Adrenal gland (tissue), 5 donors: ENCODE data around the gene NUTM1.
"Not testable (repeated sequence)": the region's sequence is repeated elsewhere in the genome, so short reads cannot be mapped to it uniquely, and the experiment has no call there.

Experiments
- CTCF ChIP-seq, 6 experiments: fragments of 450-650 bp in 4 of 6; fragments of 200-600 bp in 2 of 6; sonication (generic) in 1 of 6; IDR thresholded peaks; 1 replicate in 5 of 6; 2 replicates in 1 of 6; pipeline versions ENCODE4 v1.5.1 to v1.8.0; 2016 to 2021; ENCODE audit warnings: antibody characterized with exemption in 6 of 6, mild to moderate bottlenecking in 2 of 6, moderate library complexity in 1 of 6
- POLR2A ChIP-seq, 2 donors: fragments of 450-650 bp; IDR thresholded peaks; one replicate each; pipeline ENCODE4 v1.6.1; 2017; ENCODE audit warnings: antibody characterized with exemption in 2 of 2, mild to moderate bottlenecking in 2 of 2, moderate library complexity in 1 of 2
- donor health status: DM: no; HTN: no; CAD: no.

- not testable (repeated sequence) for TF ChIP-seq CTCF, POLR2A (IDR thresholded peaks at IDR 0.05)
Observed at GRCh38 chr15:34397637-34398259, 54.6 kb downstream of the NUTM1 start.
